ENCODE measurements around the gene RAB41. TPM values are rescaled to one million over a fixed set of nuclear protein-coding genes. Genes with fewer than 3 reads are reported as not detected.

The RAB41 gene
- polyA plus RNA-seq, 1 experiment = not detected

Small RNAs within 50 kb of the gene (small RNA-seq; reads per million reads assigned to genes)
- not detected for gene RNA5SP507 (ENCODE audit: insufficient read length, low read depth)

Other genes with a start within 250 kb of the RAB41 start
- gene AWAT2, start 232.2 kb upstream of the RAB41 start, polyA plus RNA-seq (2011; rRNA removed) = not detected in 2 replicates
- gene OTUD6A, start 219.7 kb upstream of the RAB41 start, polyA plus RNA-seq (2011; rRNA removed) = not detected in 2 replicates
- 96.1 and 118 TPM in 2 replicates for gene IGBP1, start 148.7 kb upstream of the RAB41 start, polyA plus RNA-seq (2011; rRNA removed)
- gene DGAT2L6, start 104.7 kb upstream of the RAB41 start, polyA plus RNA-seq (2011; rRNA removed) = not detected in 2 replicates
- not detected in 2 replicates for gene AWAT1, start 47.5 kb upstream of the RAB41 start, polyA plus RNA-seq (2011; rRNA removed)
- gene P2RY4, start 22.0 kb upstream of the RAB41 start, polyA plus RNA-seq (2011; rRNA removed) = 0.09 and 0.17 TPM in 2 replicates
- not detected in 2 replicates for gene ARR3, start 13.8 kb upstream of the RAB41 start, polyA plus RNA-seq (2011; rRNA removed)
- gene PDZD11, start 7.8 kb downstream of the RAB41 start, polyA plus RNA-seq (2011; rRNA removed) = 139 and 141 TPM in 2 replicates
- 6.4 and 8.8 TPM in 2 replicates for gene KIF4A, start 7.9 kb downstream of the RAB41 start, polyA plus RNA-seq (2011; rRNA removed)
- not detected in 2 replicates for gene GDPD2, start 141.1 kb downstream of the RAB41 start, polyA plus RNA-seq (2011; rRNA removed)
- gene DLG3, start 162.7 kb downstream of the RAB41 start, polyA plus RNA-seq (2011; rRNA removed) = 28.3 and 29.2 TPM in 2 replicates

Data from AG04450 (cell line).